ENCODE measurements around the gene SCAMP4.

Gene SCAMP4

DNA sequence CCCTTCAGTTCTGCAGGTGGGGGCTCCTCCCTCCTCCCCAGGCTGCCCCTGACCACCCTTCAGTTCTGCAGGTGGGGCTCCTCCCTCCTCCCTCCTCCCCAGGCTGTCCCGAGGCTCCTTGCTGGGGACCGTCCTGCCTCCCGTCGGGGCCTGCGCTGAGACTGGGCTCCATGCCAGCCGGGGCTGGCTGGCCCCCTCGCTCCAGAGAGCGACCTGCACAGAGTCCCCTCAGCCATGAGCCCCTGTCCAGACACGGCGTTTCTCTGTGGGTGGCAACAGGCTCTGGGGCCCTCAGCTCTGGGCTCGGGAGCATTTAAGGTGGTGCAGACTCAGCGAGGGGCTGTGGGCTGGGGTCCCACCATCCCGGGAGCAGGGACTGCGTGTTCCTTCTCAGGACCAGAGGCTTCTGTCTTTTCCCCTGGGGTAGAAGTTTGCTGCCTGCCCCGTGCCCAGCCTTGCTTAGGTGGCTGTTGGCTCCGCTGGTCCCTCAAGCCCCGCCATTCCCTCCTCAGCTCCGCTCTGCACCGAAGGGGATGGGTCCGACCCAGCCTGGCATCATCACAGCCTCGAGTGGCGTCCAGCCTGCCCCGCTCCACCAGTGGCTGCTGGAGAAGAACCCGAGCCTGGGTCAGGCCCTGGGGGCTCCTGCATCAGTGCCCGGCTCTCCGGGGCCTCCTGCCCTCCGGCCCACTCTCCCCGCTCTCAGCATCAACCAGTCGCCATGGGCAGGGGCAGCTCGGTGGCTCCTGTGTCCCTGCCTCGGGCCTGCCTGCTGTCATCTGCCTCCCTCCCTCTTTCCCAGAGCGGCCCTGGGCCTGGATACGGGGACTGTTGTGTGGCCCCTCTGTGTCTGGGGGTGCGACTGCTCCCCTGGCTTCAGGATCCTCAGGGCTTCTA is 63.3 kb downstream of the SCAMP4 start:
- no peak for DNase-seq
- in situ Hi-C loops (cut with HindIII; ENCODE audit: low pct_ligation_motif_present, low pct_unique_long_range_greater_than_20kb, low sequenced_read_pairs): no loop called here

DNA sequence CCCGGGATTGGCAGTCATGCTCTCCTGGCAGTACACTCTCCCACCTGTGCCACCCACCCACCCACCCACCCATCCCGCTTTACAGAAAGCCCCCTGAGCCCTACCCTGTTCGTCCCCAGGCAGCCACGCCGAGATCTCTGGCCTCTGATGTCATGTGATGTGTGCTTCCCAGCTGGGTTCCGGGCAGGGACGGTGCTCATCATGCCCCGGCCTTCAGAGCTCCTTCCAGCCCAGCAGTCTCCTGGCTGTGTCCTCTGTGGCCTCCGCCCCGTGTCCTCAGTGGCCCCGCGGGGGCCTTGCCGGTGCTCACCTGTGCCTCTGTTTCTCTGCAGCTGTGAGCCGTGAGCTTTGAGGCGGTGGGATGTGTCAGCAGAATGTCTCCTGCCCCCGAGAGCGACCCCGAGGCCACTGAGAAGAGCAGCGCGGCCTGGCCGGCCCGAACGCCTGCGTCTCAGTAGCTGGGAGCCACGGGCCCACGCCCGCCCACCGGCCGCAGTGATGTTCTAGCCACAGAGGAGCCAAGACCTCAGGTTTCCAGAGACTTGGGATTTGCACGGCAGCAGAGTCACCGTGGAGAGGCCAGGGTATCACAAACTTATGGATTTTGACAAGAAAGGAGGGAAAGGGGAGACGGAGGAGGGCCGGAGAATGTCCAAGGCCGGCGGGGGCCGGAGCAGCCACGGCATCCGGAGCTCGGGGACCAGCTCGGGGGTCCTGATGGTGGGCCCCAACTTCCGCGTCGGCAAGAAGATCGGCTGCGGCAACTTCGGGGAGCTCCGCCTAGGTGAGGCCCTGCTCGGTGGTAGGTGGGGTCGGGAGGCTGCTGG is 64.2 kb downstream of the SCAMP4 start:
- in situ Hi-C loops (cut with HindIII; ENCODE audit: low pct_ligation_motif_present, low pct_unique_long_range_greater_than_20kb, low sequenced_read_pairs): no loop called here
- DNase-seq: no peak

DNA sequence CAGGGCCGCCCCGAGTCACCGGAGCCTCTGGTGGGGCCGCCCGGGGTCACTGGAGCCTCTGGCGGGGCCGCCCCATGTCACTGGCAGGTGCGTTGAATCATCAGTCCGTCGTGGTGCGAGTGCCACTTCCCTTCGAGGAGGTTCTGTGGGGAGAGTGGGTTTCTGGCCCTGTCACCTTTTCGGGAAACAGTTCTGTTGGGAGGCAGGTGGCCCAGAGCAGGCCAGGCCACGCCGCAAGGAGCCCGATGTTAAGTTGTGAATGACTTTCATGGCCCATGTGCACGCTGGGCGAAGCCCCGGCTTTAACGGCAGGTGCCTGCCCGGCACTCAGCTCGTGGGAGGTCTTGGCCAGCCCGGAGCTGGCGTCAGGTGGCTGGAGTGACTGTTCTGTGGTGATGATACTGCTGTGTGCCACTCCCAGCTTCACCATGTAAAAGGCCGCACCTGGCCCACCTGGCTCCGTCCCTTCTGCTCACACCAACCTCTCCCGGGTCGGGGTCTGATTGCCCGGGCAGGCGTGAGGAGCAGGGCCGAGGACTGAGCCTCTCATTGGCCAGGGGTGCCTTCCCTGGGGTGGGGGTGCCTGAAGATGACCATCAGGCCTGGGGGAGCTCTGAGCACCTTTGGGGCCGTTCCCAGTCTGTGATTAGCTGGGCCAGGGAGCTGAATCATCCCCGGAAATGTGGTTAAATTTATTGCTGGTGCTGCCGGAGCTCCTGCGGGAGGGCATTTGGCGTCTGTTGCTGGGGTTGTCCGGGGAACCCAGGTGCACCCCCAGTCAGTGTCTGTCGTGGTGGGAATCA is 65.0 kb downstream of the SCAMP4 start:
- peak; percentile 64 for DNase-seq
- in situ Hi-C loops (cut with HindIII; ENCODE audit: low pct_ligation_motif_present, low pct_unique_long_range_greater_than_20kb, low sequenced_read_pairs): no loop called here

DNA sequence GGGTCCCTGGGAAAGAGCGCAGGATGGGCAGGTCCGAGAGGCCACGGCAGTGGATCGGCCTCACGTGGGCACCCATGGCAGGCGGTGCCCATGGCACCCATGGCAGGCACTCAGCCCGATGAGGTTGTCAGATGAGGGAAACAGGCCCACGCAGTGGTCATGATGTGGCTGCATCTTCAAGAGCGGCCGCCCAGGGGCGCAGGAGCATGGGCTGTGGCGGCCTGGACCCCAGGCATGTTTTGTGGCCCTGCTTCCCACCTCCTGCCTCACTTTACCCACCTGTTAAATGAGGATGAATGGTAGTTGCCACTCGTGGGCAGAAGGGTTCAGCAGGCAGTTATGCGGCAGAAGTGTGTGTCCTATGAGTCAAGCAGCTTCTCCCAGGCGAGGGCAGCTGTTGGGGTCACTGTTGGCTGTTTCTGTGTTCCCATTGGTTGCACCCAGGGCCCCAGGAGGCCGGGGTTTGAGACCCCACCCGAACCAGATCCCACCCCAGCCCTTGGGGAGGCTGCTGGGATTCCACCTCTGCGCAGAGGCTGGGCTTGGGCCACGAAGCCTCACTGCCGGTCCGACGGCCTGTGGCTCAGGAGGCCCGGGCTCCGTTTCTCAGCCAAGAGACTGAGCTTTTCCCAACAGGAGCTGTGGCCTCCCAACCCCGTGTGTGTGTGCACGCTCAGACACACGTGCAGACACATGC is 65.8 kb downstream of the SCAMP4 start:
- DNase-seq: peak; percentile 38
- in situ Hi-C loops (cut with HindIII; ENCODE audit: low pct_ligation_motif_present, low pct_unique_long_range_greater_than_20kb, low sequenced_read_pairs): no loop called here

DNA sequence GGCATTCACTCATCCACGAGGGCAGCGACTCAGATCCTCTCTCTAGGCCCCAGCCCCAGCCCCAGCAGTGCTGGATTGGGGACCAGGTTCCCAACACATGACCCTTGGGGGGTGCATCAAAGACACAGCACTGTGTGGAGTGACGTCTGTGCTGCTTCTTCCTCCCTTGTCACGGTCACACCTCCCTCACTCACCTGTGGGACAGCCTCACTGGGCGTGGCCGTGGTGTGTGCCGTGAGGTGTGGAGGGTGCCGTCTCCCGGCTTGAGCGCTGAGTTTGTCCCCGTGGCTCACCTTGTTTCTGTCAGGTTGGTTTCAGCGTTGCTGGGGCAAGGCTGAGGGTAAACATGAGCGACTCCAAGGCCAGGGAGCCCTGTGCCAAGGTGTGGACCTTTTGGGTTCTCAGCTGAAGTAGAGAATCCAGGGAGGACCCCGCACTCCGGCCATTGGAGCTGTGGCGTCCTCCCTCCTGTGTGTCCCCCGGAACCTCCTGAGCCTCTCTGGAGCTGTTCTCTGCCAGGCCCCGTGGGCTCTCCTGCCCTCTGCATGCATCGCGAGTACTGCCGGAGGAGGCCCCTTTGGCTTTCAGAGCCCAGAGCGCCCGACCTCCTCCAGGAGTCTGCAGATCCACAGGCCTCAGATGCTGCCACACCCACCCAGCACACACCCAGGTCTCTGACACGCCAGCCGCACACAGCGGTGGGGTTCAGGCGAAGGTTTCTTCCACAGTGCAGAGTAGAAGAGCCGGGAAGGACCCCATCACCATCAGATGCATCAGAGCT is 69.4 kb downstream of the SCAMP4 start:
- no peak for DNase-seq
- in situ Hi-C loops (cut with HindIII; ENCODE audit: low pct_ligation_motif_present, low pct_unique_long_range_greater_than_20kb, low sequenced_read_pairs): no loop called here

DNA sequence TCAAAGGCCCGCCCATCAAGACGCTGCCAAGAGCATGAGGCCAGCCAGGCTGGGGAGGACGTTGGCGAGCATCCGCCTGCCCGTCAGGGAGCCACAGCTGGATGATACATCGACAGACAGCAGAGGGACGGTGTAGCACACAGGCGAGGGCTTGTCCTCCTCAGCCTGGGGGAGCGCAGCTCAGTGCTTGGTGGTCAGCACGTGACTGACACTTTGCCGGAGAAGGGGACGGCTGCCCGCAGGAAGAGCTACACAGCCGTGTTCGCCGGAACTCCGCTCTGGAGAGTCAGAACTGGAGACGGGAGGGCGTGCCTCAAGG is 69.9 kb downstream of the SCAMP4 start:
- no peak for DNase-seq

More for the DNA sequence above, 69.9 kb downstream of the SCAMP4 start:
- in situ Hi-C loops (cut with HindIII; ENCODE audit: low pct_ligation_motif_present, low pct_unique_long_range_greater_than_20kb, low sequenced_read_pairs): no loop called here
